Measurements from ENCODE around the gene NUB1.

NUB1 gene

GRCh38 chr7:151381348-151382078 lies 39.9 kb downstream of the NUB1 start:
- H3K9me2 ChIP-seq (ENCODE audit: low read depth, low read length): no peaks in the 10 kb centered on the region
- H3K27me3 ChIP-seq (ENCODE audit: insufficient read depth, low read length): peaks cover 13% of the 10 kb centered on the region
- H3K27ac ChIP-seq (ENCODE audit: low read depth, low read length, poor library complexity, severe bottlenecking): no peak overlapping the region
- peak overlapping the region; percentile 13 for H3K4me3 ChIP-seq (ENCODE audit: low read depth, low read length, poor library complexity, severe bottlenecking)
- H3K4me2 ChIP-seq (ENCODE audit: low read length): peak overlapping the region; percentile 35; the same call in 1 of the 2 replicates
- H3K79me2 ChIP-seq (ENCODE audit: insufficient read depth, low read length): no peaks in the 10 kb centered on the region
- TF ChIP-seq EZH2 (IDR thresholded peaks at IDR 0.05; ENCODE audit: borderline replicate concordance, low read length): no peak
- TF ChIP-seq CTCF (IDR thresholded peaks at IDR 0.05; ENCODE audit: low read length): no peak
- no peaks in the 10 kb centered on the region for H3K9me3 ChIP-seq (ENCODE audit: low read length)
- peaks cover 6% of the 10 kb centered on the region; the same call in 1 of the 2 replicates for H3K36me3 ChIP-seq (ENCODE audit: insufficient read depth, low read length)
- no peak overlapping the region for H2AFZ ChIP-seq (ENCODE audit: low read length)
- no peaks in the 10 kb centered on the region for H3F3A ChIP-seq (ENCODE audit: insufficient read depth, low read length)
- H4K20me1 ChIP-seq (ENCODE audit: insufficient read depth, low read length): no peaks in the 10 kb centered on the region
- H3K4me1 ChIP-seq (ENCODE audit: insufficient read depth, low read length, severe bottlenecking): peaks cover 10% of the 10 kb centered on the region
- no peak overlapping the region for H3K9ac ChIP-seq (ENCODE audit: low read length)

GRCh38 chr7:151382079-151382885 lies 40.7 kb downstream of the NUB1 start:
- Histone ChIP-seq H4K20me1 (ENCODE audit: insufficient read depth, low read length) (no peaks in the 10 kb centered on the region), H3K79me2 (ENCODE audit: insufficient read depth, low read length) (no peaks in the 10 kb centered on the region), H3F3A (ENCODE audit: insufficient read depth, low read length) (no peaks in the 10 kb centered on the region), H3K4me2 (ENCODE audit: low read length) (peak overlapping the region; percentile 35; the same call in 1 of the 2 replicates), H3K36me3 (ENCODE audit: insufficient read depth, low read length) (peaks cover 6% of the 10 kb centered on the region; the same call in 1 of the 2 replicates), H3K4me1 (ENCODE audit: insufficient read depth, low read length, severe bottlenecking) (peaks cover 10% of the 10 kb centered on the region), H3K27me3 (ENCODE audit: insufficient read depth, low read length) (peaks cover 13% of the 10 kb centered on the region), H3K9me3 (ENCODE audit: low read length) (no peaks in the 10 kb centered on the region), H3K4me3 (ENCODE audit: low read depth, low read length, poor library complexity, severe bottlenecking) (peak overlapping the region; percentile 13), H3K27ac (ENCODE audit: low read depth, low read length, poor library complexity, severe bottlenecking) (no peak overlapping the region), H3K9me2 (ENCODE audit: low read depth, low read length) (no peaks in the 10 kb centered on the region), H2AFZ (ENCODE audit: low read length) (no peak overlapping the region), H3K9ac (ENCODE audit: low read length) (no peak overlapping the region)
- TF ChIP-seq EZH2 (IDR thresholded peaks at IDR 0.05; ENCODE audit: borderline replicate concordance, low read length): no peak
- TF ChIP-seq CTCF (IDR thresholded peaks at IDR 0.05; ENCODE audit: low read length): no peak

DNA sequence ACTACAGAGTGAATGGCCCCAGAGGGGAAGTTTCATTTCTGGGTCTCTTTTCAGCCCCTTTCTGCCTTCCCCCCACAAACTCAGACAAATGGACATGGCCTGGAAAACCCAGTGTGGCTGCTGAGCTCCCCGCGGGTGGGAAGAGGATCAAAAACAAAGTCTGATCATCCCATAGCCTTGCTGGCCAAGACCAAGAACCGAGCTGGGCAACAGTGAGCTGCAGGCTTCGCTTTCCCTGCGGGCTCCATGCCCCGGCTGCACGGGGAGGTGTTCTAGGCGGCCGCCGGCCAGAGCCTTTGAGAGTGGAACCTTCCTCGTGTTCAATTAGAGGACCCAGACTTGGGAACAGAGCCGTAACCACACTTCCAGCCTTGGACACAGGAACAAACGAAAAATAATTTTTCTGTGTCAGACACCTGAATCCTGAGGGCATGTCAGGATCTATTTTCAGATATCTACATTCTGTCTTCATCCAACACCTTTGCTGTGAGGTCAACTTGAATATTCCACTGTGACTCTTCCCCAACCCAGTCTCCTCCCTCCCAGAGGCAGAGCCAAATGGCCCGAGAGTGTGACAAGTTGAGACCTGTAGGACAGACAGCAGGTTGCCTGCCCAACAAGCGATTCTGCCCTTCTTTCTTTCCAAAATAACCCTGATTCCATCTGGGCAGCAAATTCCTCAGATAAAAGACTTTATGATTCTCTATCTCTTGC lies 42.2 kb downstream of the NUB1 start:
- Histone ChIP-seq H3K4me1 (ENCODE audit: insufficient read depth, low read length, severe bottlenecking) (peaks cover 10% of the 10 kb centered on the region), H3K36me3 (ENCODE audit: insufficient read depth, low read length) (no peaks in the 10 kb centered on the region), H3K9me3 (ENCODE audit: low read length) (no peaks in the 10 kb centered on the region), H3K9ac (ENCODE audit: low read length) (no peak overlapping the region), H3K9me2 (ENCODE audit: low read depth, low read length) (no peaks in the 10 kb centered on the region), H3K27ac (ENCODE audit: low read depth, low read length, poor library complexity, severe bottlenecking) (no peak overlapping the region), H3F3A (ENCODE audit: insufficient read depth, low read length) (no peaks in the 10 kb centered on the region), H3K79me2 (ENCODE audit: insufficient read depth, low read length) (no peaks in the 10 kb centered on the region), H3K4me2 (ENCODE audit: low read length) (no peak overlapping the region), H4K20me1 (ENCODE audit: insufficient read depth, low read length) (no peaks in the 10 kb centered on the region), H2AFZ (ENCODE audit: low read length) (no peak overlapping the region), H3K4me3 (ENCODE audit: low read depth, low read length, poor library complexity, severe bottlenecking) (no peak overlapping the region), H3K27me3 (ENCODE audit: insufficient read depth, low read length) (peaks cover 17% of the 10 kb centered on the region)
- TF ChIP-seq CTCF (IDR thresholded peaks at IDR 0.05; ENCODE audit: low read length) (no peak), EZH2 (IDR thresholded peaks at IDR 0.05; ENCODE audit: borderline replicate concordance, low read length) (no peak)
